ENCODE data around the gene C11orf86.

Gene C11orf86

DNA sequence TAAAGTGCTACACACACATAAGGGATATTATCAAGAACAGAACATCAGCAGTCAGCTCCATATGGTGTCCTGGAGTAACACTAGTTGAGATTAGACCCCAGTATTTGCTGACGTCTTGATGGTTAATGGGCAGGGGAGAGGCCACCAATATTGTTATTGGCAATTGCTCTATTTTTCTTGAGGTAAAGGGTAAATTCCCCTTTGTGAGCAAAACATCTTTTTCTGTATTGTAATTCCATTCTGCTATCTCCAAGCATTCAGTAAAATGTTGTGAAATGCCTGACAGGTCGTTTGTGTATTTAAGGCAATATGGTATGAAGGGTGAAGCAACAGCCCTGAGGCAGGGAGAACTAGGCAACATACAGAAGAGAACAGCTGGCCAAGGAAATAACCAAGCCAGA, 38.8 kb upstream of the C11orf86 start:
- TF ChIP-seq TAF1 (IDR thresholded peaks at IDR 0.05; ENCODE audit: borderline replicate concordance, insufficient read depth, low read length) (no peak), FOXP2 (optimal IDR thresholded peaks at IDR 0.05; ENCODE audit: borderline replicate concordance, extremely low read depth, extremely low read length, insufficient read depth) (no peak)
- TF ChIP-seq, protein P1, sequence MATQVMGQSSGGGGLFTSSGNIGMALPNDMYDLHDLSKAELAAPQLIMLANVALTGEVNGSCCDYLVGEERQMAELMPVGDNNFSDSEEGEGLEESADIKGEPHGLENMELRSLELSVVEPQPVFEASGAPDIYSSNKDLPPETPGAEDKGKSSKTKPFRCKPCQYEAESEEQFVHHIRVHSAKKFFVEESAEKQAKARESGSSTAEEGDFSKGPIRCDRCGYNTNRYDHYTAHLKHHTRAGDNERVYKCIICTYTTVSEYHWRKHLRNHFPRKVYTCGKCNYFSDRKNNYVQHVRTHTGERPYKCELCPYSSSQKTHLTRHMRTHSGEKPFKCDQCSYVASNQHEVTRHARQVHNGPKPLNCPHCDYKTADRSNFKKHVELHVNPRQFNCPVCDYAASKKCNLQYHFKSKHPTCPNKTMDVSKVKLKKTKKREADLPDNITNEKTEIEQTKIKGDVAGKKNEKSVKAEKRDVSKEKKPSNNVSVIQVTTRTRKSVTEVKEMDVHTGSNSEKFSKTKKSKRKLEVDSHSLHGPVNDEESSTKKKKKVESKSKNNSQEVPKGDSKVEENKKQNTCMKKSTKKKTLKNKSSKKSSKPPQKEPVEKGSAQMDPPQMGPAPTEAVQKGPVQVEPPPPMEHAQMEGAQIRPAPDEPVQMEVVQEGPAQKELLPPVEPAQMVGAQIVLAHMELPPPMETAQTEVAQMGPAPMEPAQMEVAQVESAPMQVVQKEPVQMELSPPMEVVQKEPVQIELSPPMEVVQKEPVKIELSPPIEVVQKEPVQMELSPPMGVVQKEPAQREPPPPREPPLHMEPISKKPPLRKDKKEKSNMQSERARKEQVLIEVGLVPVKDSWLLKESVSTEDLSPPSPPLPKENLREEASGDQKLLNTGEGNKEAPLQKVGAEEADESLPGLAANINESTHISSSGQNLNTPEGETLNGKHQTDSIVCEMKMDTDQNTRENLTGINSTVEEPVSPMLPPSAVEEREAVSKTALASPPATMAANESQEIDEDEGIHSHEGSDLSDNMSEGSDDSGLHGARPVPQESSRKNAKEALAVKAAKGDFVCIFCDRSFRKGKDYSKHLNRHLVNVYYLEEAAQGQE (IDR thresholded peaks at IDR 0.05; ENCODE audit: insufficient read depth in 1 of 2, low read depth in 2 of 2, low read length in 2 of 2), result no peak

DNA sequence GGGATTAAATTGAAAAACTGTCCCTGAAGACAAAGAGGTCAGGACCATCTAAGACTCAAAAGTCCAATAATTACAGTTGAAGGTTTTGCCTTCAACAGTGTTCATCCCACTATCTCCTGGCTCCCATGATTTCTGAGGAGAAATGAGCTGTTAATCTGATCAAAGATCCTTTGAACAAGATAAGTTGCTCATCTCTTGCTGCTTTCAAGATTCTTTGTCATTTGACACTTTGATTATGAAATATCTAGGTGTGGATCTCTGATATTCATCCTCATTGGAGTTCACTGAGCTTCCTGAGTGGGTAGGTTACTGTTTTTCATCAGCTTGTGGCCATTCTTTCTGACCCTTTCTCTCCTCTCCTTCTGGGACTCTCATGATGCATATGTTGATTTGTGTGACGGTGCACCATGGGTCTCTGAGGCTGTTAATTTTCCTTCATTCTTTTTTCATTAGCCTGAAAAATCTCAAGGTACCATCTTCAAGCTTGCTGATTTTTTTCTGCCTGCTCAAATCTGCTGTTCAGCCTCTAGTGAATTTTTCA, 37.8 kb upstream of the C11orf86 start:
- TF ChIP-seq TAF1 (IDR thresholded peaks at IDR 0.05; ENCODE audit: borderline replicate concordance, insufficient read depth, low read length) (no peak), SIN3A (IDR thresholded peaks at IDR 0.05; ENCODE audit: borderline replicate concordance, insufficient read depth, low read length) (no peak), POLR2AphosphoS5 (IDR thresholded peaks at IDR 0.05; ENCODE audit: low read depth, low read length) (no peak)
- TF ChIP-seq, protein P1 (IDR thresholded peaks at IDR 0.05; ENCODE audit: insufficient read depth in 1 of 2, low read depth in 2 of 2, low read length in 2 of 2), result no peak

- TF ChIP-seq TAF1 (IDR thresholded peaks at IDR 0.05; ENCODE audit: borderline replicate concordance, insufficient read depth, low read length), result no peak
- no peak for TF ChIP-seq SIN3A (IDR thresholded peaks at IDR 0.05; ENCODE audit: borderline replicate concordance, insufficient read depth, low read length)
- TF ChIP-seq, protein P1 (IDR thresholded peaks at IDR 0.05; ENCODE audit: insufficient read depth in 1 of 2, low read depth in 2 of 2, low read length in 2 of 2), result no peak
- TF ChIP-seq POLR2AphosphoS5 (IDR thresholded peaks at IDR 0.05; ENCODE audit: low read depth, low read length), result no peak
- TF ChIP-seq FOXP2 (optimal IDR thresholded peaks at IDR 0.05; ENCODE audit: borderline replicate concordance, extremely low read depth, extremely low read length, insufficient read depth), result no peak
Observed at GRCh38 chr11:66938582-66939135, 36.4 kb upstream of the C11orf86 start.

DNA sequence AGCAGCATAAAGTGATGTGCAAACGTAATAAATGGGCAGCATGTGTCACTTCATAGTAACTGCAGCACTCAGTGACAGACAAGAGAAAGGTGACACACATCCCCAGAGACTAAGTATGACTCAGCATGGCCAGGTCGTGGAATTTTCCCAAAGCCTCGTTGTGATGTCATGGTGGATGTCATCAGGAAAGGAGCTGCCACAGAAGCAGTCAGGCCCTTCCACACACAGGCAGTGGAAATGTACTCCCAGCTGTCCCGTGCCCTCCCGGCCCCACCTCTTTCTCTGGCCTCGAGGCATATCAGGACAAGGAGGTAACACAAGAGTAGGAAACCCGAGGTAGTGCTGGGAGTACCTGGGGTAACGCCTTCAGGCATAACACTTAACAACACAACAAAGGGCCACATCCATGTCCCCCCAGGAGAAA, 25.0 kb upstream of the C11orf86 start:
- TF ChIP-seq SIN3A (IDR thresholded peaks at IDR 0.05; ENCODE audit: borderline replicate concordance, insufficient read depth, low read length) (no peak; the same call in 1 of the 2 replicates), FOXP2 (optimal IDR thresholded peaks at IDR 0.05; ENCODE audit: borderline replicate concordance, extremely low read depth, extremely low read length, insufficient read depth) (no peak), POLR2AphosphoS5 (IDR thresholded peaks at IDR 0.05; ENCODE audit: low read depth, low read length) (no peak), TAF1 (IDR thresholded peaks at IDR 0.05; ENCODE audit: borderline replicate concordance, insufficient read depth, low read length) (no peak)
- TF ChIP-seq, protein P1 (IDR thresholded peaks at IDR 0.05; ENCODE audit: insufficient read depth in 1 of 2, low read depth in 2 of 2, low read length in 2 of 2), result no peak

DNA sequence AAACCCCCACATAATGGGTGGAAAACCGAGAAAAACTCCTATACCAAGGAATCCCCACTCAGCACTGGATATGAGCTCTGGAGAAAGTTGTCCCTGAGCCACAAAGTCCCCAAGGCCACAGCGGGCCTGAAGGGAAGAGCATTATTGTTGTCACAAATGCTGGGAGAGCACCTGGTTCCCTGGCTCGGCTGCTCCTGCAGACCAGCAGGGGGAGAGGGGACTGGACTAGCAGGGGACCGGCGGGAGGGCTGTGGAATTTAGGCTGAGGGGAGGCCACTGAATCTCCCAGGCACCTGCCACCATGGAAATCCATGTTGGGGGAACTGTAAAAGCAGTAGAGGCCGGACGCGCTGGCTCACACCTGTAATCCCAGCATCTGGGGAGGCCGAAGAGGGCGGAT, 24.0 kb upstream of the C11orf86 start:
- TF ChIP-seq FOXP2 (optimal IDR thresholded peaks at IDR 0.05; ENCODE audit: borderline replicate concordance, extremely low read depth, extremely low read length, insufficient read depth) (no peak), POLR2AphosphoS5 (IDR thresholded peaks at IDR 0.05; ENCODE audit: low read depth, low read length) (no peak)
- TF ChIP-seq, protein P1 (IDR thresholded peaks at IDR 0.05; ENCODE audit: insufficient read depth in 1 of 2, low read depth in 2 of 2, low read length in 2 of 2), result no peak
